ENCODE measurements around the gene SMG6.

DNA sequence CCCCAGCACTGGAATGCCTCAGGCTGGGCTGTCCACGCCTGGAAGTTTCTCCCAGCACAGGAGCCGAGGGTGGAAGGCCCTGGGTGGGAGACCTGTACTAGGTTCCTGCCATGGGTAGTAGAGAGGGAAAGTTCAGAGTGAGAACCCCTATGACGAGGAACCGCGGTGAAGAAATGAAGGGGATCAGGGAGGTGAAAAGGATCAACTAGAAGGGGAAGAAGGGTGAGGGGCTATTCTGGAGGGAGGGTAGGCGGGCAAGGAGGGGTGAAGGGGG is 243.3 kb downstream of the SMG6 start:
- TF ChIP-seq EZH2 (IDR thresholded peaks at IDR 0.05; ENCODE audit: borderline replicate concordance, low read depth, low read length, poor library complexity, severe bottlenecking), result no peak
- TF ChIP-seq, protein P1, sequence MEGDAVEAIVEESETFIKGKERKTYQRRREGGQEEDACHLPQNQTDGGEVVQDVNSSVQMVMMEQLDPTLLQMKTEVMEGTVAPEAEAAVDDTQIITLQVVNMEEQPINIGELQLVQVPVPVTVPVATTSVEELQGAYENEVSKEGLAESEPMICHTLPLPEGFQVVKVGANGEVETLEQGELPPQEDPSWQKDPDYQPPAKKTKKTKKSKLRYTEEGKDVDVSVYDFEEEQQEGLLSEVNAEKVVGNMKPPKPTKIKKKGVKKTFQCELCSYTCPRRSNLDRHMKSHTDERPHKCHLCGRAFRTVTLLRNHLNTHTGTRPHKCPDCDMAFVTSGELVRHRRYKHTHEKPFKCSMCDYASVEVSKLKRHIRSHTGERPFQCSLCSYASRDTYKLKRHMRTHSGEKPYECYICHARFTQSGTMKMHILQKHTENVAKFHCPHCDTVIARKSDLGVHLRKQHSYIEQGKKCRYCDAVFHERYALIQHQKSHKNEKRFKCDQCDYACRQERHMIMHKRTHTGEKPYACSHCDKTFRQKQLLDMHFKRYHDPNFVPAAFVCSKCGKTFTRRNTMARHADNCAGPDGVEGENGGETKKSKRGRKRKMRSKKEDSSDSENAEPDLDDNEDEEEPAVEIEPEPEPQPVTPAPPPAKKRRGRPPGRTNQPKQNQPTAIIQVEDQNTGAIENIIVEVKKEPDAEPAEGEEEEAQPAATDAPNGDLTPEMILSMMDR (conservative IDR thresholded peaks at IDR 0.05; ENCODE audit: low read depth, low read length), result no peak
